D341Med (cell line): ENCODE data around the gene SYK.

ENCODE experiments used
- DNase-seq: peaks from one replicate; pipeline ENCODE4 v3.0.0; 2012; ENCODE audit warnings: low spot score

SYK gene

GRCh38 chr9:90825586-90825985 is 24.0 kb downstream of the SYK start:
- DNase-seq: no peak

GRCh38 chr9:90826326-90827020 is 24.9 kb downstream of the SYK start:
- DNase-seq: no peak

GRCh38 chr9:90827181-90827871 is 25.7 kb downstream of the SYK start:
- DNase-seq: no peak

DNA sequence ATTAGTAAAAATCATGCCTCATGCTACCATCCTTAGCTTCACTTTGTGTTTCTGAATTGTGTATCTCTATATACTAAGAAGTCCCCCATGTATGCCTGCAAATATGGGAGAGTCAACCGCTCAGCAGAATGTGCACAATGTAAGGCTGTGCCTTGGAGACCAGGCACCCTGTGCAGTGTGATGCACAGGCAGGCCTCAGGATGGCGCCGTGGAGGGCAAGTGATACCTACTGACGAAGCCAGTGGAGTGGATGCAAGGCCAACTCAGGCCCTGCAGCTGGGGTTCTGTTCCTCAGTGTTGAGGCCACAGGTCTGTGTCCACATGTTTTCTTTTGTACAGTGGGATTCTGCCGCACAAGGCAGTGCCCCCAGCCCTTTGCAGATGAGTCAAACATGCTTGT is 28.4 kb downstream of the SYK start:
- no peak for DNase-seq

DNA sequence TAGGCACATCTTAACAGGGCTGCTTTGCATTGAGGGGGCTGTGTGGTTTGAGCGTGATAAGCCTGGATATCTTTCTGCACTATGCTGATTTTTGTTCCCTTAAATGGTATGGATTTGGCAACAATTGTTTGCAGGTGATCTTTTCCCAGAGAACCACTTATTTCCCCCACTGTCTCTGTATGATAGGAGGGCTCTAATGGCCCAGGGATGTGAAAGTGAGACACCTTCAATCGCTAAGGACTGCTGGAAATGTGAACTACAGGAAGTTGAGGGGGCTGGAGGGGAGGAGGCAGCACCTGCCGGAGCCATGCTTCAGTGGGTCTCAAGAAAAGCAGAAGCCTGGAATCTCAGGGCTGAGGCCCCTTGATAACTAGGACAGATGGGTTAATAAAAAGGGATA is 29.4 kb downstream of the SYK start:
- no peak for DNase-seq

GRCh38 chr9:90832261-90832660 is 30.6 kb downstream of the SYK start:
- DNase-seq: no peak

DNA sequence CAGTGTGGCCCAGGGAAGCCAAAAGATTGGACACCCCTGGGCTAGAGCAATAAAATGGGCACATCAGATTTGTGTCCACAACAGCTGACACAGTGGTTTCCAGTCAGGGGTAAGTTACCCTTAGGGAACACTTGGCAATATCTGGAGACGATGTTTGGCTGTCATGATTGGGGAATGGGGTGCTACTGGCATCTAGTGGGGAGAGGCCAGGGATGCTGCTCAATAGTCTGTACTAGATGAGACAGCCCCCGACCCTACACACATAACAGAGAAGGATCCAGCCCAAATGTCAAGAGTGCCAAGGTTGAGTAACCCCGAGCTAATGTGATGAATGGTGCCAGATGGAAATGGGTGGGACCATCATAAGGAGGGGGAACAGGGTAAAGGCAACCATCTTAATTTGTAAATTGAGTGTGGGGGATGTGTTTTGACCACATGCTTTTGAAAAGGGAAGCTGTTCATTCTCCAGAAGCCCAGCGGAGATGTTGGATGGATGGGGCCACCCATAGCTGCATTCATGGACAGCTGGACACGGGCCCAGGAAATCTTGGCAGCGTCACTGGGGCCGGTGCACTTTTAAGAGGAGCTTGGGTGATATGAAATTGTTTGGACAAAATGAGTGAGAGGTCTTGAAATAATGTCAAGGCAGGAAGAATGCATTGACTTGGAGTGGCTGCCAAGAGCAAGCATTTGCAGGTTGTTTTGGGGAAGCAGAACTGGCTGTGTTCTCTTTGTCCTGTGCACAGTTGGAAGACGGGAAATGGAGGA is 33.4 kb downstream of the SYK start:
- no peak for DNase-seq

DNA sequence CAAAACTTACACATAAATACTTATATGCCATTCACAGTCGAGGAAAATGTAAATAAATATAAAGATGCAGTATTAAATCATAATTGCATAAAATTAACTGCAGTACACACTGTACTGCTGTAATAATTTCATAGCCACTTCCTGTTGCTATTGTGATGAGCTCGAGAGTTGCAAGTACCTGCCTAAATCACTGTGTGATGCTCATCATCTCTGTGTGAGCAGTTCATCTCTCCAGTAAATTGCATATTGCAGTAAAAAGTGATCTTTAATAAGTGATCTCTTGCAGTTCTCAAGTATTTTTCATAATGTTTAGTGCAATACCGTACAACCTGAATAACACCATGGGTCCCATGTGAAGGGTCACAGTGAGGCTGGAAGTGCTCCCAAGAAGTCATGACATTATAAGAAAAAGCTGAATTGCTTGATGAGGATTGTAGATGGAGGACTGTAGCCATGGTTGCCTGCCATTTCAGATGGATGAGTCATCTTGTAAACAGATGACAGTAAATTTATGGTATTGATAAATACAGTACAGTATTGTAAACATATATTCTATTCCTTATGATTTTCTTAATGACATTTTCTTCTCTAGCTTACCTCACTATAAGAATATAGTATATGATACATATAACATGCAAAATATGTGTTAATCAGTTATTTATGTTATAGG is 34.9 kb downstream of the SYK start:
- DNase-seq: no peak

- DNase-seq: no peak
Measured at GRCh38 chr9:90838098-90838497, 36.5 kb downstream of the SYK start.

DNA sequence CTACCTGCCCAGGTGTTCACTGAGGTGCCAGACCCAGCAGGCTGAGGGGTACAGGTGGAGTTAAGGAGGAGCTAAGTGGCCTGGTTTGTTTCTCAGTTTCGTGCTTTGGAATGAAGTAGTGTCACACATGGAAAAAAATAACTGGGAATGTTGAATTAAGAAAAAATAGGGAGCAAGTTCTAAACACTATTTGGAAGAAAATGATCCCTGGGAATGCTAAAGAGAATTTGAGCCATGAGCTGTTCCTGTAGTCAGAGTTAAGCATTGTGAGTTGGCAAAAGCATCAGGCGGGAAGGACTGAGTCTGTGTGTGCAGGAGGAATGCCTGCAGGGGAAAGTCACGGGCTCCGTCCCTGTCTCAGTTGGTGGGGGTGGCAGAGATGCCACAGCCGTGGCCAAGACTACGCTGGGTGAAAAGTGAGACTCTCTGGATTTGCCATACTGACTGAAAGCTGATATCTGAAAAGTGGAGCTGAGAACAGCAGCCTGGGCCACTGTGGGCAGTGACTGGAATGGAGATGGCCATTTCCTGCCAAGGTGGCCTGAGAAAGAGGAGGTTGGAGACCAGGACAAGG is 37.0 kb downstream of the SYK start:
- DNase-seq: no peak

- no peak for DNase-seq
Measured at GRCh38 chr9:90839183-90839728, 37.6 kb downstream of the SYK start.

GRCh38 chr9:90840696-90841095 is 39.1 kb downstream of the SYK start:
- no peak for DNase-seq

DNA sequence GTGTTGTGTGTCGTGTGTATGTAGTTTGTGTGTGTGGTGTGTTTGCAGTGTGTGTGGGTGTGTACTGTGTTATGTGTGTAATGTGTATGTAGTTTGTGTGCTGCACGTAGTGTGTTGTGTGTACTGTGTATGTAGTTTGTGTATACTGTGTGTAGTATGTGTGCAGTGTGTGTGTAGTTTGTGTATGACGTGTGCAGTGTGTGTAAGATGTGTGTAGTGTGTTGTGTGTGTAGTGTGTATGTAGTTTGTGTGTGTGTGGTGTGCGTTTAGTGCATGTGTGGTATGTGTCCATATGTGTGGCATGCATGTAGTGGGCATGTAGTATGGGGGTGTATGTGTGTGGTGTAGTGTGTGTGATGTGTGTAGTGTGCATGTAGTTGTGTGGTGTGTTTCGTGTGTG is 39.6 kb downstream of the SYK start:
- DNase-seq: no peak

- no peak for DNase-seq
Measured at GRCh38 chr9:90841615-90842014, 40.0 kb downstream of the SYK start.

DNA sequence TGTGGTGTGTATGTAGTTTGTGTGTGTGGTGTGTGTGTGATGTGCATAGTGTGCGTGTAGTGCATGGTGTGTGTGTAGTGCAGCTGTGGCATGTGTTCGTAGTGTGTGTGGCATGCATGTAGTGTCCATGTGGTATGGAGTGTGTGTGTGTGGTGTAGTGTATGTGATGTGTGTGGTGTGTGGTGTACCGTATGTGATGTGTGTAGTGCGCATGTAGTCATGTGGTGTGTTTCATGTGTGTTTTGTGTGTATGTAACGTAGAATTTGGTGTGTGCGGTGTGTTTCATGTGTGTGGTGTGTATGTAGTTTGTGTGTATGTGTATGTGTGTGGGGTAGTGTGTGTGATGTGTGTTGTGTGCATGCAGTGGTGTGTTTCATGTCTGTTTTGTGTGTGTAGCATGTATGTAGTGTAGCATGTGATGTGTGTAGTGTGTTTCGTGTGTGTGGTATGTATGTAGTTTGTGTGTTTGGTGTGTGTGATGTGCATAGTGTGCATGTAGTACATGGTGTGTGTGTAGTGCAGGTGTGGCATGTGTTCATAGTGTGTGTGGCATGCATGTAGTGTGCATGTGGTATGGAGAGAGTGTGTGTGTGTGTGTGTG is 40.7 kb downstream of the SYK start:
- DNase-seq: no peak

DNA sequence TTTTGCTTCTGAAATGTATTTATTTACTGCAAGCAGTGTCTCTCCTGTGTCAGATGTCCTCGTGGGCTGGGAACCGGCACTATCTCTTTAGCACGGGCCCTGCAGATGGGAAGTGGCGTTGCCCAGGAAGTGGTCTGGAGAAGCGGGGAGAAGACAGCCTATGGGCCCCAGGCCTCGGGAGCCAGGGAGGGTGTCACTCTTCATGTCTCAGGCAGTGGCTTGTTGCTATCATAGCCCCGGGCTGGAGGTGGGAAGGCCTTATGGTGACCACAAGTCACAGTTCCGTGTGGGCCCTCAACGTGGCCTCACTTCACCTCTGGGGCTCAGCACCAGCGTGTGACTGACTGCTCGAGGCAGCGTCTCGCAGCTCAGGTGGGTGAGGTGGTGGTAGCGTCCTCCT is 41.4 kb downstream of the SYK start:
- no peak for DNase-seq

DNA sequence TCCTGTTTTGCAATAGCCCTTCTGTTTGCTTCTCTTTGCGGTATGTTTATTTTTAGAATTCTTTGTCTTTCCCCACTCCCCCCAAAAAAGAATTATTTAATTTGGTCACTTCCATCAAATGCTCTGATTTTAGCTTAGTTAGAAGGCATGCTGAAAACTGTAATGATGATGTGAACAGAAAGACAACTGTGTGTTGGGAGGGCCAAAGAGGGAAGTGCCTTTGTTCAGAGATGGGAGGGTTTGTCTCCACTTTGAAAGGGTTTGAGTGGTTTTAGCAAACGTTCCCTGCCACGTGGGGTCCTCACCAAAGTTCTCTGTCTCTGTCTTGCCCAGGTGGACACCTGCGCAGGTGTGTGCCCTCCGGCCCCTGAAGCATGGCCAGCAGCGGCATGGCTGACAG is 41.9 kb downstream of the SYK start:
- no peak for DNase-seq

GRCh38 chr9:90844326-90844725 is 42.7 kb downstream of the SYK start:
- no peak for DNase-seq

DNA sequence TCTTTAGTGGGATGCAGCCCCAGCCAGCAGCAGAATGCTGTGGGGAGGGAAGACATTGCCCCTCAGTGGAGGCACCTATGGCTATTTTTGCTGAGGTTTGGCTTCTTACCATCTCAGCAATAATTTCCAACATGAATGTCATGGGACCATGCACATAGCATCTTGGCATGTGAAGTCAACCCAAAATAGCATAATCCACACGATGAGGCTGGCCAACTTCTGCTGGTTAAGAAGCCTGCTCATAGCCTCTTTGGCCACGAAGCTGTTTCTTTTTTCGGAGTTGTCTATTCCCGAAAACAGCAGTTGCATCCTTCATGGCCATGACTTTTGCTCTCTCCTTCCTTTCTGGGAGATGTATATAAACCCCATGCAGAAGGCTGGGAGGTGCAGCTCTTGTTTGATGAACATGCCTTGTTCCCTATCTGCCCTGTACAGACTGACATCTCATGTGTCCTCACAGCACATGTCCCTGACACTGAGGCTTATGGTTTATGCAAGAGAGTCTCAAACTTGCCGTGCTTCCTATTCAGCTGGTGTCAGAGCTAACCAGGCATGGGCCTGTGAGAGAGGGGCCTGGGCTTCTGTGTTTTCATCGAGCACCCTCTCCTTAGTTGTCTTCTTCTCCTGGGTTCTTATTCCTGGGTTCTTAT is 45.3 kb downstream of the SYK start:
- no peak for DNase-seq

- DNase-seq: no peak
Measured at GRCh38 chr9:90847971-90848370, 46.4 kb downstream of the SYK start.

GRCh38 chr9:90848866-90849265 is 47.2 kb downstream of the SYK start:
- DNase-seq: no peak
